ENCODE data around the gene LARP4. TPM values are rescaled to one million over a fixed set of nuclear protein-coding genes. Genes with fewer than 3 reads are reported as not detected.

Gene LARP4
- total and polyA plus RNA-seq, 9 of the 15 experiments (the other 6 are each of a cell fraction or from before 2014, with no cell fraction given) = 31.6 to 84.5 (median 52.4) TPM

DNA sequence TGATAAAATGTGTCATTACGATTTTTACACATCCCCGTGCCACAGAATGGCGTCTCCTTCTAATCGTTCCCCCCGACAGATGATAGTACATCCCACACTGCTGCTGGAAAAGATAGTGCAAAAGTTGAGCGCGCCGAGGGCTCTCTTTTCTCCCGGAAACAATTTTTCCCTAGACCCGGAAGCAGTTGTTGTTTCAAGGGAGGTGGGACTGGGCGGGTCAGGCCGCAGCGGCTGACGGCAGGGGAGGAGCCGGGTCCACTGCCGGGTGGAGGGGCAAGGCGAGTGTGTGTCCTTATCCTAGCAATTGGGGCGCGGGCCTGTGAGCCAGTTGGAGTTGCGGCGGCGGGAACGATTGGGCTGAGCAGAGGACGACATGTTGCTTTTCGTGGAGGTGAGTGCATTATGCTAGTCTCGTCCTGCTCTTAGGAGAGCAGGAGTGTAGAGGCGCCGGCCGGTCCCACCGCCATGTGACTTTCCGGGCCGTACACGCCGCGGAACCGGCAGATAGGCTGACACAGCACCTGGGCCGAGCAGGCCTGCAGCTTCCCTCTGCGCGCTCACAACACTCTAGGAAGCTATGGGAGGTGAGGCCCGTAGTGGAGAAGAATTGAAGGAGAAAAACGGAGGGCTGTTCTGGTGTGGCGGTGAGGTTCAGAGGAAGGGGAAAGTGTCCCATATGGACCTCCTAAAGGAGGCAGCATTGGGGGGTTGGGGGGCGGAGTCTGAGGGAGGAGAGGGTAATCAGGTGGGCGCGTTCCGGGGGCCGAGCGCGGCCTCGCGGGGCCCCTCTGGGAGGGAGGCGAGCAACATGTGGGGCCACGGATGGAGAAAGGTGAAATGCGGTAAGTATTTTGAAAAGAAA lies at the start of gene LARP4 (continued):
- TF ChIP-seq MYNN (IDR thresholded peaks at IDR 0.05) (no peak; the same call in 1 of the 2 replicates), MYNN (CRISPR knock-in tag; IDR thresholded peaks at IDR 0.05) (no peak), C11orf30 (IDR thresholded peaks at IDR 0.05; ENCODE audit: low read depth) (peak; percentile 85), ZBED1 (IDR thresholded peaks at IDR 0.05) (0 out of 2 replicates have a peak, but pooled peaks have one; percentile 36), POLR2AphosphoS5 (IDR thresholded peaks at IDR 0.05; ENCODE audit: control insufficient read depth, insufficient read depth, low read depth, low read length) (peak; percentile 81), HNRNPH1 (optimal IDR thresholded peaks at IDR 0.05; ENCODE audit: low read depth, low read length) (no peak), POLR2H (tag; IDR thresholded peaks at IDR 0.05; ENCODE audit: low read depth) (peak; percentile 91), ZNF644 (tag; IDR thresholded peaks at IDR 0.05; ENCODE audit: low read depth) (peak; percentile 60; the same call in 1 of the 2 replicates), NCOA4 (IDR thresholded peaks at IDR 0.05; ENCODE audit: partially characterized antibody) (no peak), RFX5 (IDR thresholded peaks at IDR 0.05; ENCODE audit: low read depth, low read length) (no peak), RHOXF2B (CRISPR knock-in tag; conservative IDR thresholded peaks at IDR 0.05) (no peak), MAFK (IDR thresholded peaks at IDR 0.05; ENCODE audit: low read length) (peak; percentile 41; the same call in 1 of the 2 replicates)
- TF ChIP-seq, protein P1, sequence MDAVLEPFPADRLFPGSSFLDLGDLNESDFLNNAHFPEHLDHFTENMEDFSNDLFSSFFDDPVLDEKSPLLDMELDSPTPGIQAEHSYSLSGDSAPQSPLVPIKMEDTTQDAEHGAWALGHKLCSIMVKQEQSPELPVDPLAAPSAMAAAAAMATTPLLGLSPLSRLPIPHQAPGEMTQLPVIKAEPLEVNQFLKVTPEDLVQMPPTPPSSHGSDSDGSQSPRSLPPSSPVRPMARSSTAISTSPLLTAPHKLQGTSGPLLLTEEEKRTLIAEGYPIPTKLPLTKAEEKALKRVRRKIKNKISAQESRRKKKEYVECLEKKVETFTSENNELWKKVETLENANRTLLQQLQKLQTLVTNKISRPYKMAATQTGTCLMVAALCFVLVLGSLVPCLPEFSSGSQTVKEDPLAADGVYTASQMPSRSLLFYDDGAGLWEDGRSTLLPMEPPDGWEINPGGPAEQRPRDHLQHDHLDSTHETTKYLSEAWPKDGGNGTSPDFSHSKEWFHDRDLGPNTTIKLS (IDR thresholded peaks at IDR 0.05; ENCODE audit: borderline replicate concordance, low read depth) = peak; percentile 67; the same call in 1 of the 2 replicates
- TF ChIP-seq, protein P2, sequence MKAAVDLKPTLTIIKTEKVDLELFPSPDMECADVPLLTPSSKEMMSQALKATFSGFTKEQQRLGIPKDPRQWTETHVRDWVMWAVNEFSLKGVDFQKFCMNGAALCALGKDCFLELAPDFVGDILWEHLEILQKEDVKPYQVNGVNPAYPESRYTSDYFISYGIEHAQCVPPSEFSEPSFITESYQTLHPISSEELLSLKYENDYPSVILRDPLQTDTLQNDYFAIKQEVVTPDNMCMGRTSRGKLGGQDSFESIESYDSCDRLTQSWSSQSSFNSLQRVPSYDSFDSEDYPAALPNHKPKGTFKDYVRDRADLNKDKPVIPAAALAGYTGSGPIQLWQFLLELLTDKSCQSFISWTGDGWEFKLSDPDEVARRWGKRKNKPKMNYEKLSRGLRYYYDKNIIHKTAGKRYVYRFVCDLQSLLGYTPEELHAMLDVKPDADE (conservative IDR thresholded peaks at IDR 0.05; ENCODE audit: control insufficient read depth, low read depth, low read length) = peak; percentile 31; the same call in 1 of the 2 replicates
- TF ChIP-seq, protein P3, sequence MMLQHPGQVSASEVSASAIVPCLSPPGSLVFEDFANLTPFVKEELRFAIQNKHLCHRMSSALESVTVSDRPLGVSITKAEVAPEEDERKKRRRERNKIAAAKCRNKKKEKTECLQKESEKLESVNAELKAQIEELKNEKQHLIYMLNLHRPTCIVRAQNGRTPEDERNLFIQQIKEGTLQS (IDR thresholded peaks at IDR 0.05) = no peak; the same call in 1 of the 2 replicates
- TF ChIP-seq, protein P3 (CRISPR knock-in tag; conservative IDR thresholded peaks at IDR 0.05) = no peak
- TF ChIP-seq, protein P4, sequence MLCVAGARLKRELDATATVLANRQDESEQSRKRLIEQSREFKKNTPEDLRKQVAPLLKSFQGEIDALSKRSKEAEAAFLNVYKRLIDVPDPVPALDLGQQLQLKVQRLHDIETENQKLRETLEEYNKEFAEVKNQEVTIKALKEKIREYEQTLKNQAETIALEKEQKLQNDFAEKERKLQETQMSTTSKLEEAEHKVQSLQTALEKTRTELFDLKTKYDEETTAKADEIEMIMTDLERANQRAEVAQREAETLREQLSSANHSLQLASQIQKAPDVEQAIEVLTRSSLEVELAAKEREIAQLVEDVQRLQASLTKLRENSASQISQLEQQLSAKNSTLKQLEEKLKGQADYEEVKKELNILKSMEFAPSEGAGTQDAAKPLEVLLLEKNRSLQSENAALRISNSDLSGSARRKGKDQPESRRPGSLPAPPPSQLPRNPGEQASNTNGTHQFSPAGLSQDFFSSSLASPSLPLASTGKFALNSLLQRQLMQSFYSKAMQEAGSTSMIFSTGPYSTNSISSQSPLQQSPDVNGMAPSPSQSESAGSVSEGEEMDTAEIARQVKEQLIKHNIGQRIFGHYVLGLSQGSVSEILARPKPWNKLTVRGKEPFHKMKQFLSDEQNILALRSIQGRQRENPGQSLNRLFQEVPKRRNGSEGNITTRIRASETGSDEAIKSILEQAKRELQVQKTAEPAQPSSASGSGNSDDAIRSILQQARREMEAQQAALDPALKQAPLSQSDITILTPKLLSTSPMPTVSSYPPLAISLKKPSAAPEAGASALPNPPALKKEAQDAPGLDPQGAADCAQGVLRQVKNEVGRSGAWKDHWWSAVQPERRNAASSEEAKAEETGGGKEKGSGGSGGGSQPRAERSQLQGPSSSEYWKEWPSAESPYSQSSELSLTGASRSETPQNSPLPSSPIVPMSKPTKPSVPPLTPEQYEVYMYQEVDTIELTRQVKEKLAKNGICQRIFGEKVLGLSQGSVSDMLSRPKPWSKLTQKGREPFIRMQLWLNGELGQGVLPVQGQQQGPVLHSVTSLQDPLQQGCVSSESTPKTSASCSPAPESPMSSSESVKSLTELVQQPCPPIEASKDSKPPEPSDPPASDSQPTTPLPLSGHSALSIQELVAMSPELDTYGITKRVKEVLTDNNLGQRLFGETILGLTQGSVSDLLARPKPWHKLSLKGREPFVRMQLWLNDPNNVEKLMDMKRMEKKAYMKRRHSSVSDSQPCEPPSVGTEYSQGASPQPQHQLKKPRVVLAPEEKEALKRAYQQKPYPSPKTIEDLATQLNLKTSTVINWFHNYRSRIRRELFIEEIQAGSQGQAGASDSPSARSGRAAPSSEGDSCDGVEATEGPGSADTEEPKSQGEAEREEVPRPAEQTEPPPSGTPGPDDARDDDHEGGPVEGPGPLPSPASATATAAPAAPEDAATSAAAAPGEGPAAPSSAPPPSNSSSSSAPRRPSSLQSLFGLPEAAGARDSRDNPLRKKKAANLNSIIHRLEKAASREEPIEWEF (CRISPR knock-in tag; IDR thresholded peaks at IDR 0.05) = no peak
- TF ChIP-seq, protein P5, sequence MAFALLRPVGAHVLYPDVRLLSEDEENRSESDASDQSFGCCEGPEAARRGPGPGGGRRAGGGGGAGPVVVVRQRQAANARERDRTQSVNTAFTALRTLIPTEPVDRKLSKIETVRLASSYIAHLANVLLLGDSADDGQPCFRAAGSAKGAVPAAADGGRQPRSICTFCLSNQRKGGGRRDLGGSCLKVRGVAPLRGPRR (CRISPR knock-in tag; IDR thresholded peaks at IDR 0.05) = no peak
